Testis (tissue), 2 donors: Measurements from ENCODE around the gene TLE5.

Experiments
- POLR2A ChIP-seq: fragments of 450-650 bp; IDR thresholded peaks from one replicate; pipeline ENCODE4 v1.6.1; 2017; ENCODE audit warnings: antibody characterized with exemption, mild to moderate bottlenecking, moderate library complexity
- TF ChIP-seq, protein P1 (sequence below), 3 experiments: fragments of 450-650 bp in 2 of 3; fragments of 200-600 bp in 1 of 3; sonication (generic) in 1 of 3; IDR thresholded peaks; one replicate each; pipeline ENCODE4 v1.5.1; 2016 to 2019; ENCODE audit warnings: antibody characterized with exemption in 3 of 3, mild to moderate bottlenecking in 2 of 3, moderate library complexity in 1 of 3

DNA sequence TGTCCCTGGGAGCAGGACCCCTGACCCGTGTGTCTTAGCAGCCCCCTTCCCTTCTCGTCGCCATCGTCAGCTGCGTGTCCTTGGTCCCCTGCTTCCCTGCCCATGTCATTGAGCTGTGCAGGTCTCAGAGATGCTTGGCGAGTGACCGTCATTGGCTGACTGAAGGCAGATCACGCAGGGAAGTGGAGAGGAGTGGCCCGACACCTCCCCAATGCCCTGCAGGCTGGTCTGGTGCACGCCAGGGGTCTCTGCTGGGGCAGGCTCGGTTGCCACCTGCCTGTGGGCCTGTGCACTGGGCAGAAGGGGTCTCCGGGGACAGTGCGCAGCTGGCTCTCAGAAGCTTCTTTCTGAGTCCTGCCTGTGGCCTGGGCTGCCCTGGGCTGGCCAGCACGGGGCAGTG is 38.0 kb upstream of the TLE5 start:
- TF ChIP-seq, protein P1, sequence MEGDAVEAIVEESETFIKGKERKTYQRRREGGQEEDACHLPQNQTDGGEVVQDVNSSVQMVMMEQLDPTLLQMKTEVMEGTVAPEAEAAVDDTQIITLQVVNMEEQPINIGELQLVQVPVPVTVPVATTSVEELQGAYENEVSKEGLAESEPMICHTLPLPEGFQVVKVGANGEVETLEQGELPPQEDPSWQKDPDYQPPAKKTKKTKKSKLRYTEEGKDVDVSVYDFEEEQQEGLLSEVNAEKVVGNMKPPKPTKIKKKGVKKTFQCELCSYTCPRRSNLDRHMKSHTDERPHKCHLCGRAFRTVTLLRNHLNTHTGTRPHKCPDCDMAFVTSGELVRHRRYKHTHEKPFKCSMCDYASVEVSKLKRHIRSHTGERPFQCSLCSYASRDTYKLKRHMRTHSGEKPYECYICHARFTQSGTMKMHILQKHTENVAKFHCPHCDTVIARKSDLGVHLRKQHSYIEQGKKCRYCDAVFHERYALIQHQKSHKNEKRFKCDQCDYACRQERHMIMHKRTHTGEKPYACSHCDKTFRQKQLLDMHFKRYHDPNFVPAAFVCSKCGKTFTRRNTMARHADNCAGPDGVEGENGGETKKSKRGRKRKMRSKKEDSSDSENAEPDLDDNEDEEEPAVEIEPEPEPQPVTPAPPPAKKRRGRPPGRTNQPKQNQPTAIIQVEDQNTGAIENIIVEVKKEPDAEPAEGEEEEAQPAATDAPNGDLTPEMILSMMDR (IDR thresholded peaks at IDR 0.05): no peak
- TF ChIP-seq POLR2A: no peak
